GM10266 (cell line): ENCODE results near the gene TTLL9.

Experiments
- DNase-seq: peaks from one replicate; pipeline ENCODE4 v3.0.0; 2012; ENCODE audit errors: extremely low spot score
- TF ChIP-seq, protein P1 (sequence below): IDR thresholded peaks from 2 replicates; pipeline ENCODE4 v1.5.1; 2012; ENCODE audit warnings: mild to moderate bottlenecking, low read depth; ENCODE audit not compliant: control insufficient read depth, insufficient read depth; ENCODE audit errors: missing control alignments

The TTLL9 gene, protein sequence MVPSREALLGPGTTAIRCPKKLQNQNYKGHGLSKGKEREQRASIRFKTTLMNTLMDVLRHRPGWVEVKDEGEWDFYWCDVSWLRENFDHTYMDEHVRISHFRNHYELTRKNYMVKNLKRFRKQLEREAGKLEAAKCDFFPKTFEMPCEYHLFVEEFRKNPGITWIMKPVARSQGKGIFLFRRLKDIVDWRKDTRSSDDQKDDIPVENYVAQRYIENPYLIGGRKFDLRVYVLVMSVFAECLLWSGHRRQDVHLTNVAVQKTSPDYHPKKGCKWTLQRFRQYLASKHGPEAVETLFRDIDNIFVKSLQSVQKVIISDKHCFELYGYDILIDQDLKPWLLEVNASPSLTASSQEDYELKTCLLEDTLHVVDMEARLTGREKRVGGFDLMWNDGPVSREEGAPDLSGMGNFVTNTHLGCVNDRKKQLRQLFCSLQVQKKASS

DNA sequence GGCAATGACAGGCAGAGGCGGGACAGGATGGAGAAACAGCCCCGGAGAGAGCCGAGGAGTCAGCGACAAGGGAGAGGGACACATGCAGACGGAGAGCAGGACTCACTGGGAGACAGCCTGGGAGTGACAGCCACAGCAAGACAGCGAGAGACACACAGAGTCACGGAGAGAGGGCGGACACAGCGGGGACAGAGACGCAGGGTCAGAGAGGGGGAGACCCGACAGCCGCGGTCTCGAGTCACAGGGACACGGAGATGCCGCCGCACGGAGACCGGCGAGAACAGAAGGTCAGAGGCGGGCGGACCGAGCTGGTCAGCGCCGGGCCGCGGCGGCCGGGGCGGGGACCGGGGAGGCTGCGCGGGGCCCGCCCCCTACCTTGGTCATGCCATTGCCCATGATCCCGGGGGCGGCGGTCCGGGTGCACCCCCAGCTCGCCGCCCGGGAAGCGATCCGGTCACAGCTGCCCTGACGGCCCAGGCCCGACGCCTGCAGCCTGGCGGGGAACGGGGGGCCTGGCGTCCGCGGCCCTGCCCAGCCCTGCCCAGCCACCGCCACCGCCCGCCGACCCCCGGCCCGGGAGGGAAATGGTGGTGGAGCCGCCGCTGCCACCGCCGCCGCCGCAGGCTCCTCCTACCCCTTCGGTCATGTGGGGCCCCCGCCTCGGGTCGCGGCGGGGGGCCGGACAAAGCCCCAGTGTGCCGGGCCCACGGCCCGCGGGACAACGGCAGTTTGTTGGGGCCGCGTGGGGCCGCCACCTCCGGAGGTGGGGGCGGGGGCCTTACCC, at the start of gene TTLL9, which contains the start of gene DUSP15:
Gene TTLL9 (plus strand): TSS at position 693 of the 784 bp plus-strand sequence. CDS start 493 bp downstream, outside the sequence.
Gene DUSP15 (minus strand): TSS at position 586 of the 784 bp plus-strand sequence. CDS start 190 bp downstream, at position 396.
- DNase-seq = peak; percentile 44

DNA sequence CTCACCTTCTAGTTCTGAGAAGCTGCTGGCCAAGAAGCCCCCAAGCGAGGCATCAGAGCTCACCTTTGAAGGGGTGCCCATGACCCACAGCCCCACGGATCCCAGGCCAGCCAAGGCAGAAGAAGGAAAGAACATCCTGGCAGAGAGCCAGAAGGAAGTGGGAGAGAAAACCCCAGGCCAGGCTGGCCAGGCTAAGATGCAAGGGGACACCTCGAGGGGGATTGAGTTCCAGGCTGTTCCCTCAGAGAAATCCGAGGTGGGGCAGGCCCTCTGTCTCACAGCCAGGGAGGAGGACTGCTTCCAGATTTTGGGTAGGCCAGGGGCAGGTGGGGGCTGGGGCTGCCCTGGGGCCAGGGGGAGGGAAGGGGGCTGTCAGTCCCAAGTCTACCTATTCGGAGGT, 49.0 kb upstream of the TTLL9 start:
- TF ChIP-seq, protein P1, sequence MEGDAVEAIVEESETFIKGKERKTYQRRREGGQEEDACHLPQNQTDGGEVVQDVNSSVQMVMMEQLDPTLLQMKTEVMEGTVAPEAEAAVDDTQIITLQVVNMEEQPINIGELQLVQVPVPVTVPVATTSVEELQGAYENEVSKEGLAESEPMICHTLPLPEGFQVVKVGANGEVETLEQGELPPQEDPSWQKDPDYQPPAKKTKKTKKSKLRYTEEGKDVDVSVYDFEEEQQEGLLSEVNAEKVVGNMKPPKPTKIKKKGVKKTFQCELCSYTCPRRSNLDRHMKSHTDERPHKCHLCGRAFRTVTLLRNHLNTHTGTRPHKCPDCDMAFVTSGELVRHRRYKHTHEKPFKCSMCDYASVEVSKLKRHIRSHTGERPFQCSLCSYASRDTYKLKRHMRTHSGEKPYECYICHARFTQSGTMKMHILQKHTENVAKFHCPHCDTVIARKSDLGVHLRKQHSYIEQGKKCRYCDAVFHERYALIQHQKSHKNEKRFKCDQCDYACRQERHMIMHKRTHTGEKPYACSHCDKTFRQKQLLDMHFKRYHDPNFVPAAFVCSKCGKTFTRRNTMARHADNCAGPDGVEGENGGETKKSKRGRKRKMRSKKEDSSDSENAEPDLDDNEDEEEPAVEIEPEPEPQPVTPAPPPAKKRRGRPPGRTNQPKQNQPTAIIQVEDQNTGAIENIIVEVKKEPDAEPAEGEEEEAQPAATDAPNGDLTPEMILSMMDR = no peak
- no peak for DNase-seq

More for the DNA sequence above, at the start of gene TTLL9, which contains the start of gene DUSP15:
- TF ChIP-seq, protein P1 = no peak

DNA sequence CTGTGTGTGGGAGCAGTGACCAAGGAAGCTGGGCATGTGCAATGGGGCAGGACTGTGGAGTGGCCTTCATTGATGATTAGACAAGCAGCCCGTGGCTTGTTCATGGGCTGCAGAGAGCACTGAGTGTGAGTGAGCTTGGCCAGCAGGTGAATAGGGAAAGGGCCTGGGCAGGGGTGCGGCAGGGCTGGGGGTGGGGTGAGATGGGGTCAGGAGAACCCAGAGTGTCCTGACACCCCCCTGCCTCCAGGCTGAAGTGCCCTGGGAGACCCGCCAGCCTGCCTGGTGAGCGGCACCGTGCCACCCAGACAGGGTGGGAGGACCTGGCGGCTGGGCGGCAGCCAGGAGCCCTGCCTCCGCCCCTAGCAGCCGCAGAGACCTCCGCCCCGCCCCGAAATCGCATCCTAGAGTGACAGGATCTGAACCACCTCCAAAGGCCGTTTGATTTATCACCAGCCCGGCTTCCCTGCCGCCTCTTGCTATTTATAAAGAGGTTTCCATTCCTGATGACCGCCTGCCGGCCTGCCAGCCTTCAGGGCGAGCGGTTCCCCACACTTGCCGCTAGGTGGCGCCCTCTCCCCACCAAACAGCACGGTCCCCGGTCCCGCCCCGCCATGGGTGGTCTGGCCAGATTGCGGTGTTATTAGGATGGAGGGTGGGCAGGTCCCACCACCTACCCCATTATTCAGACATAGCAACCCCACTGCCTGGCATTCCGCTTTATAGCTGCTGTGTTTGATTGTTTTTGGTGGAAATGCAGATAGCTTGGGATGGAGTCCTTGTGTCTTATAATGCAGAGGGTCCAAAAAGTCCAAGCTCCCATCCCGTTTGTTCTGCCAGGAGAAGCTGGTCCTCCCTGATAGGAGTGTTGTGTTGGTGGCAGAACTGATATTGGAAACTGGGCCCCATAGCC, 47.8 kb upstream of the TTLL9 start:
- peak; percentile 88 for DNase-seq
- TF ChIP-seq, protein P1 = peak; percentile 97

DNA sequence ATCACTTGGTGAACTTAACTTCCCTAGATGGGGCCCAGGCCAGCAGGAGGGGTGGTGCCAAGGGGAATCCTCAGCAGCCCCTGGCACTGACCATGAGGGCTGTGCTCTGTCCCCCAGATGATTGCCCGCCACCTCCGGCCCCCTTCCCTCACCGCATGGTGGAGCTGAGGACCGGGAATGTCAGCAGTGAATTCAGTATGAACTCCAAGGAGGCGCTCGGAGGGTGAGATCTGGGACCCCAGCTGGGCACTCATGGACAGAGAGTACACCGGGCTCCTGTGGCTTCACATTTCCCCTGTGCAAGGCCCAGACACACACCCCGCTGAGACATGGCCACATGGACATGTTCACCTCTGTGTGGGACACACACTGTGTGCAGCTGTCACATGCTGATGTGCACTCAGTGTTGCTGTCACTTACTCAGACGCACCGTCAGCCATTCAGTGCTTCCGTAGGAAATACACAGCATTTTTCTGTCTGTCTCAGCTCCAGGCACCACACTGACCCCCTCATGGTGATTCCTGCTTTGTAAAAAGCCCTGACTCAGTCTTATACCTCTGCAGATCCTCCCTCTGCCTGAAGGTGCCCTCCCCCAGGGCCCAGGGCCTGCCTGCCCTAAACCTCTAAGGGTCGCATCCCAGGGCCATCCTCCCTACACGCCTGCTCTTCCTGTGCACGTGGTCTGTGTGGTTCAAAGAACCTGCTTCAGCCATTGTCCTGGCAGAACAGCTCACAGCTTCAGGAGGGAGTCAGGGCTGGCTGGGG, 46.9 kb upstream of the TTLL9 start:
- TF ChIP-seq, protein P1 = no peak
- DNase-seq = no peak

DNA sequence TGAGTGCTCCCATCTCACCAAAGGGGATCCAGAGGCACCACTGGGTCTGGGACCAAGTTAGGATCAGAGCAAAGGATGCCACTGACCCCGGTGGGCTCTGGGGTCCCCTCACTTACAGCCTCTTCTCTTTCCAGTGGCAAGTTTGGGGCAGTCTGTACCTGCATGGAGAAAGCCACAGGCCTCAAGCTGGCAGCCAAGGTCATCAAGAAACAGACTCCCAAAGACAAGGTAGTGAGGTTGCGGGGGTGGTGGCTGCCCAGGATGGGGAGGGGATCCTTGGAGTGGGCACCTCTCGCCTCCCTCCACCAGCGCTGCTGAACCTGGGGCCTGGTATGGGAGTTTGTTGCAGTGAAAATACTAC, 46.3 kb upstream of the TTLL9 start:
- no peak for DNase-seq
- TF ChIP-seq, protein P1 = no peak

DNA sequence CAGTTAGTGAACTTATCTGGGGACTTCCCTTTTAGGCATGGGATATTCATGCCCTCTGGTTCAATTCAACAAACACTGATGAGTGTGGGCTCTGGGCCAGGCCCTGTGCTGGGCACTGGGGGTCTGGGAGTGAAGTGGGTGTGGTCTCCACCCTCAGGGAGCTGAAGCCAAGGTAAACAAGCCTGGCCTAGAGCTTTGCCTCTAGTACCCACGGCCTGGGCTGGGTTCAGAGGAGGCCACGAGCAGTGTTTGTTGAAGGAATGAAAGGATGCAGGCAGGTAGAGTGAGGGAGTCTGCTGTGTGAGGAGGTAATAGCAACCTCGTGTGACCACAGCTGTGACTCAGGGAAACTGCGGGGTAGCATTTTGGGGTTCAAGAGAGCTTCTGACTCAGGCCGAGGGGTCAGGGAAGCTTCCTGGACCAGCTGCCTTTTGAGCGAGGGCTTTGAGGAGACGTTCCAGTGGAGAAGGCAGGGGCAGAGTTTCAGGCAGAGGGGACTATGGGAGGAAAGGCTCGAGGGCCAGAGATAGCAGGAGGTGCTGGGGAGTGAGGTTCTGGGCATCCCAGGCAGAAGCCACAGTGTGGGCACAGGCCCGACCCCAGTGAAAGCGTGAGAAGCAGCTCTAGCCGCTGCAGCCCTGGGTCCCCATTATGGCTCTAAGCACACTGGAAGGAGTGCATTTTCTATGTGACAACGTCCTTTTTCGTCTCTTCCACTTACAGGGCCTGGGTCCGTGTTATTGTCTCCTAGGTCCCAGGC, 45.7 kb upstream of the TTLL9 start:
- no peak for DNase-seq
- TF ChIP-seq, protein P1 = no peak
